Skeletal muscle tissue (tissue), 4 donors: Measurements from ENCODE around the gene OR10D3. TPM values are rescaled to one million over a fixed set of nuclear protein-coding genes. Genes with fewer than 3 reads are reported as not detected.

Source experiments
- H3K27ac ChIP-seq: one replicate; pipeline ENCODE4 v1.7.0; 2013; ENCODE audit warnings: mild to moderate bottlenecking, low read depth, low read length, inconsistent platforms
- H3K27me3 ChIP-seq, 3 donors: one replicate each; pipeline ENCODE4 v1.7.0; 2013; ENCODE audit warnings: low read length in 3 of 3; ENCODE audit not compliant: control insufficient read depth in 3 of 3, insufficient read depth in 3 of 3
- H3K36me3 ChIP-seq, 3 donors: one replicate each; pipeline ENCODE4 v1.7.0; 2013; ENCODE audit warnings: low read length in 3 of 3; ENCODE audit not compliant: control insufficient read depth in 3 of 3, insufficient read depth in 3 of 3
- H3K4me1 ChIP-seq, 3 donors: one replicate each; pipeline ENCODE4 v1.7.0; 2013; ENCODE audit warnings: low read length in 3 of 3, mild to moderate bottlenecking in 3 of 3; ENCODE audit not compliant: control insufficient read depth in 3 of 3, insufficient read depth in 3 of 3
- H3K4me3 ChIP-seq, 3 donors: one replicate each; pipeline ENCODE4 v1.7.0; 2013; ENCODE audit warnings: low read length in 3 of 3
- H3K9ac ChIP-seq, 3 donors: one replicate each; pipeline ENCODE4 v1.7.0; 2013; ENCODE audit warnings: low read length in 3 of 3, mild to moderate bottlenecking in 3 of 3, moderate library complexity in 2 of 3, low read depth in 1 of 3
- H3K9me3 ChIP-seq, 3 donors: one replicate each; pipeline ENCODE4 v1.7.0; 2013; ENCODE audit warnings: low read length in 3 of 3; ENCODE audit not compliant: control insufficient read depth in 3 of 3
- total RNA-seq: library from RNA; depleted of rRNA; stranded (reverse); fragments of >200 nt; gene quantifications from one replicate; pipeline ENCODE4 v1.2.3, GENCODE V29; 2014
- donor health status: Osteomylitis.

OR10D3 gene, protein sequence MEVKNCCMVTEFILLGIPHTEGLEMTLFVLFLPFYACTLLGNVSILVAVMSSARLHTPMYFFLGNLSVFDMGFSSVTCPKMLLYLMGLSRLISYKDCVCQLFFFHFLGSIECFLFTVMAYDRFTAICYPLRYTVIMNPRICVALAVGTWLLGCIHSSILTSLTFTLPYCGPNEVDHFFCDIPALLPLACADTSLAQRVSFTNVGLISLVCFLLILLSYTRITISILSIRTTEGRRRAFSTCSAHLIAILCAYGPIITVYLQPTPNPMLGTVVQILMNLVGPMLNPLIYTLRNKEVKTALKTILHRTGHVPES
- total RNA-seq = 0.52 TPM

DNA sequence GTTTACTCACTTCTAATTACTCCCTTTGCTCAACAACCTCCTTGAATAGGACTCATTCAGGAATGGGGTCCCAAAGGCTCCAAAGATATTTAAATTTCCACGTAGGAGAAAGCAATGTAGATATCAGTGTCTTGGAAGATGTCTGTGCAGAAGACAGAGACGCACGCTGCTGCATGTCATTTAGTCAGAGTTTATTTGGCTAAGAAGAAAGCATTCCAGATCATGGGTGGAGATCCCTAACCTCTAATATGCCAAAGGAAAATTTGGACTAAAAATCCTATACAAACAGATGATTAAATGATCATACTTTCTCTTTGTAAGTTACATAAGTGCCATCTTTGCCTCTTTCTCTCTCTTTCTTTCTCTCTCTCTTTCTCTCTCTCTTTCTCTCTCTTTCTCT lies at the start of gene OR10D3:
Gene OR10D3 (plus strand): TSS at position 278 of the 400 bp plus-strand sequence. CDS start 1,925 bp downstream, outside the sequence.
- no peaks in the 10 kb centered on the region for H3K36me3 ChIP-seq

DNA sequence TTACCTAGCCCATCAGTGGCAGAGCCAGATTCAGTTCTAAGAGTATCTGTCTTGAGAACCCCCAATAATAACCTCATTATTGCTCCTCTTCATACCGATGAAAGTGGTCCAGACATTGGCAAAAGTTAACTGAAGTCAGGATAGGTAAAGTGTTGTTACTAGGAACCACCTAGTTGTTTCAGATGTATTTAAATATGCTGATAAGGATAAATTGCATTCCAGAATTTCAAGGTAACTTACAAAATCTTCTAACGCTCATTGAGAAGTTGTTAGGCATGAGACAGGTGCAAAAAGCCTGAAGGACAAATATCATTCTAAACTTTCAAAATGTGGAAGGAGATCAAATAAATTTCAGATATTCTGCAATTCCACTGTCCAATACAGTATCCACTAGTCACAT lies 40.1 kb upstream of the OR10D3 start:
- no peaks in the 10 kb centered on the region for H3K9me3 ChIP-seq
- no peaks in the 10 kb centered on the region for H3K4me1 ChIP-seq
- no peak overlapping the region for H3K27ac ChIP-seq
- no peak overlapping the region for H3K9ac ChIP-seq
- no peaks in the 10 kb centered on the region for H3K27me3 ChIP-seq
- H3K36me3 ChIP-seq = peaks cover 6 to 26% (median 16%) of the 10 kb centered on the region in 3 donors
- no peak overlapping the region for H3K4me3 ChIP-seq

More for the DNA sequence above, at the start of gene OR10D3:
- Histone ChIP-seq H3K9ac (no peak within 1 kb of the TSS), H3K27ac (no peak within 1 kb of the TSS), H3K4me3 (no peak within 1 kb of the TSS), H3K4me1 (no peaks in the 10 kb centered on the region), H3K9me3 (no peaks in the 10 kb centered on the region), H3K27me3 (no peaks in the 10 kb centered on the region)

DNA sequence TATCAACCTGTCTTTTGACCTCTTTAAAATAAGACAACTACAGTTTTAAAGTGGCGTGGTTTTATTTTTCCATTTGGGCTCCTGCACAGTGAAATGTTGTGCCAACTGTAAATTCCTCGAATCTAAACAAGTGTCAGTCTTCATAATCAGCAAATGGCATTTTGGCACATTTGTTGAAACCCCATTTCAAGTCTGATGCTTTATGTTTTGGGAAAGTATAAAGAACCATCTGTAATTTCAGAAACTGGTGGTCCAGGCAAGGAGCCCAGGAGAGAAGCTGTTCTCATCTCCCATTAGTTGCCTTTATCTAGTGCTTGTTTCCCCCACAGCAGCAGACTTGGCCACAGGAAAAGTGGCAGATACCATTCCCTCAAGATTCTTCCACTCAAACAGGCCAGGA lies 35.2 kb upstream of the OR10D3 start:
- Histone ChIP-seq H3K4me3 (no peak overlapping the region), H3K4me1 (no peaks in the 10 kb centered on the region), H3K9me3 (no peaks in the 10 kb centered on the region), H3K9ac (no peak overlapping the region), H3K36me3 (peaks cover 0 to 13% (median 10%) of the 10 kb centered on the region in 3 donors), H3K27me3 (no peaks in the 10 kb centered on the region), H3K27ac (no peak overlapping the region)

DNA sequence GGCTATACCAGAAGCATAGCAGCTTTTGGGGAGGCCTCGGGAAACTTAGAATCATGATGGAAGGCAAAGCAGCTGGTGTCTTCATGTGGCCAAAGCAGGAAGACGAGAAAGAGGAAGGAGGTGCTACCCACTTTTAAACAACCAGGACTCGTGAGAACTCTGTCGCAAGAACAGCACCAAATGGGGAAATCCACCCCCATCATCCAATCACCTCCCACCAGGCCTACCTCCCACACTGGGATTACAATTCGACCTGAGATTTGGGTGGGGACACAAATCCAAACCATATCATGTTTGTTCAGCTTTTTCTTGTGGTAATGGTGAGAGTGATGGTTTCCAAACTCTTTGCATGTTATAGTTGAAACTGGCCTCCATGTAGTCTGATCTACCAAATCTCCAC lies 32.5 kb upstream of the OR10D3 start:
- Histone ChIP-seq H3K9ac (no peak overlapping the region), H3K36me3 (peaks cover 0 to 8% (median 6%) of the 10 kb centered on the region in 3 donors), H3K4me3 (no peak overlapping the region), H3K27me3 (no peaks in the 10 kb centered on the region), H3K27ac (no peak overlapping the region), H3K4me1 (no peaks in the 10 kb centered on the region), H3K9me3 (no peaks in the 10 kb centered on the region)

DNA sequence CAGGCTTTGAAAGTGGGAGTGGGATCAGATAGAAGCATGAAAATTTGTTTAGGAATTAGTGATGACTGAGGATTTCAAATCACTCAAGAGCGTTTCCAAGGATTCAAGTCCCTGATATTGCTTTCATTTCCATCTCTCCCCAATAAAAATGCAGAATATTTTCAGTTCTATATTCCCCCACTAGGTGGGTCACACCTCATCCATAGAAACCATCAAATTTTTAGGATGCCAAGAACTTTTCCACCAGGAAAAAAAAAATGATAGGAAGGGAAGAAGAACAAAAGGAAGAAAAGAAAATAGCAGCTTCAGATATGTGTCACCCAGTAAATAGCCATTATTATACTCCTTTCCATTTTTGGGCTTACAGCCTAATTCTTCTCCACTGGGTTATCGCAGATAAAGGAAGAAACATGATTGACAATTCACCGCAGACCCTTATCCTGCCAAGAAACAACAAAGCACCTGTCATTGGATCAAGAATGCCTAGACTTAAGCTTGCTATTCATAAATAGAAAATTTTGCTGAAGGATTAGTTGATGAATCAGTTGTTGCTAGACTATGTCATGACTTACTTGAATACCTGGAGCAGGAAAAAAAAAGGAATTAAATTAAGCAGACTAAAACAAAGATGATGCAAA lies 30.3 kb upstream of the OR10D3 start:
- Histone ChIP-seq H3K9ac (no peak overlapping the region), H3K27ac (no peak overlapping the region), H3K9me3 (no peaks in the 10 kb centered on the region), H3K4me1 (no peaks in the 10 kb centered on the region), H3K27me3 (no peaks in the 10 kb centered on the region), H3K36me3 (no peaks in the 10 kb centered on the region), H3K4me3 (no peak overlapping the region)

DNA sequence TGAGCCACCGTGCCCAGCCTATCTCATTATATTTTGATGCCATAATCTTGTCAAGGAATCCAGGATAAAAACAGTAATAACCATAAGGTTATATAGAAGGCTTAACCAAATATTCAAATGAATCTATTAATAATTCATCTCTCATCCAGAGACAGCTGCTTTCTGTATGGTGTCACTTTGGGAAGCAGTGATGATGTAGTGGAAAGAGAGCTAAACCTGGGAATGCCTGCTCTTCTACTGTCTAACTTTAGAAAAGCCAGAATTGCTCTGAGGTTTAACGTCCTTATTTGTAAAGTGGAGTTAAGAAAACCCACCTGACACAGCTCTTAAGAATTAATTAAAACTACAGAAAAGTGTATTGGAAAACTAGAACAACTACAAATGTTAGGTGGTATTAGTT lies 29.3 kb upstream of the OR10D3 start:
- Histone ChIP-seq H3K36me3 (no peaks in the 10 kb centered on the region), H3K9me3 (no peaks in the 10 kb centered on the region), H3K4me3 (no peak overlapping the region), H3K9ac (no peak overlapping the region), H3K4me1 (no peaks in the 10 kb centered on the region), H3K27ac (no peak overlapping the region), H3K27me3 (peaks cover 0 to under 1% (median 0%) of the 10 kb centered on the region in 3 donors)

DNA sequence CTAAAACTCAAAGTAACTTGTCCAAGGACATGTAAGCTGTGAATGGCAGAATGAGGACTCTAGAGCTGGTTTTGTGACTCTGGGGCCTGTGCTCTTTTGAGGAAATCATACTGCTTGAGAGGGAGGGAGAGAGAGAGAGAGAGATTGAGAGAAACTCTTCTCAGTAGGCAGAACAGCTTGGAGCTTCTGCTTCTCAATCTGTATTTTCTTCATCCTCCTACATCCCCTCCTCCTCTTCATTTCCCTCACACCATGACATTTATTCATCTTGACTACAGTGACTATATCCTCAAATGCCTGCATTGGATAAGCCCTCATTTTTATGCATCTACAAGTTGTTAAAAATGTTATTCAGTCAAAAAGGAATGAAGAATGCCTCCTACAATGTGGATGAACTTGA lies 23.7 kb upstream of the OR10D3 start:
- Histone ChIP-seq H3K4me3 (no peak overlapping the region), H3K27ac (no peak overlapping the region), H3K27me3 (peaks cover 0 to 2% (median 0%) of the 10 kb centered on the region in 3 donors), H3K9ac (no peak overlapping the region), H3K9me3 (no peaks in the 10 kb centered on the region), H3K36me3 (no peaks in the 10 kb centered on the region), H3K4me1 (no peaks in the 10 kb centered on the region)

DNA sequence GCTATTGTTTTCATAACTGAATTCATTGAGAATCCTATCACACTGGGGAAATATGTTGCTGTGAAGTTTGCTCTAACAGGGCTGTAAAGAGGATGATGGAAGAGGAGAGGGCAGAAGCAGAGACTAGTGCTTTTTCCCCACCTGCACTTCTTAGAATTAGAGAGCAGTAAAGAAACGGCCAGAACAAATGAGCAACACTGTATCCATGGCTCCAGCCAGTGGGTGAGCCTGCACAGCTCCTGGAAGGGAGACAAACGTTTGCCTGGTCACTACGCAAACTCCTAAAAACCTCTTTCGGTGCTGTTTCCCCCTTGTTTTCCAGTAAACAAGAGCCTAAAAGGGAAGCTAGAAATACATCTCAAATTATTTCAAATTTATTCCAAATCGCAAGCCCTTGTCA lies 22.2 kb upstream of the OR10D3 start:
- Histone ChIP-seq H3K4me3 (no peak overlapping the region), H3K9me3 (no peaks in the 10 kb centered on the region), H3K36me3 (no peaks in the 10 kb centered on the region), H3K9ac (no peak overlapping the region), H3K4me1 (no peaks in the 10 kb centered on the region), H3K27ac (no peak overlapping the region), H3K27me3 (peaks cover 0 to 2% (median 0%) of the 10 kb centered on the region in 3 donors)

DNA sequence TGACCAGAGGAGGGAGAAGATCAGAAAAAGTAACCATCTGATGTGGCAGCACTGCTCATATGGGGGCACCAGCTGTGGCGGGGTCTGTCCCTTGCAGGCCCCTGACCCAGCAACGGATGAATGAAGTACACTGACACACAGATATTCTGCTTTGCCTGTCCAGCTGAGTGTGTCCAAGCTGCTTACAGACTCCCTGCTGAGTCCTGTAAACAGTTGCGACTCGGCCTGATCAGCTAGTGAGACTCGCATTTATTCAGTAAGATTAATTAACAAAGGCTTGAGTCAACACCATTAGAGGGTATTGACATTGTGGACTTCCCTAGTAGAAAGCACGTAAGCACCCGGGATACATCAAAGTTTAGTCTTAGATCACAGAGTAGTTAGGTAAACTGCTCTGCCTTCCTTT lies 15.3 kb upstream of the OR10D3 start:
- Histone ChIP-seq H3K27ac (no peak overlapping the region), H3K4me1 (no peaks in the 10 kb centered on the region), H3K36me3 (no peaks in the 10 kb centered on the region), H3K9me3 (no peaks in the 10 kb centered on the region), H3K9ac (no peak overlapping the region), H3K27me3 (no peaks in the 10 kb centered on the region), H3K4me3 (no peak overlapping the region)

DNA sequence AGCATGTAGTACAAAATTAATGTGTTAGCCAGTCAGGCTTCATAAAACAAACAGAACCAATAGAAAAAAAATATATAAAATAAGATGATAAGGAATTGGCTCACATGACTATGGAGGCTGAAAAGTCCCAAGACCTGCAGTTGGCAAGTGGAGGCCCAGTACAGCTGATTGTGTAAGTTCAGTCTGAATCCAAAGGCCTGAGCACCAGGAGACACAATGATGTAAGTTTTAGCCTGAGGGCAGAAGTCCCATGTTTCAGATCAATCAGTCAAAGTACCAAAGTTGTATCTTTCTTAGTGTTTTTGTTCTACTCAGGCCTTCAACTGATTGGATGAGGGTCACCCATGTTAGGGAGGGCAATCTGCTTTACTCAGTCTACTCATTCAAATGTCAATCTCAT lies 14.3 kb upstream of the OR10D3 start:
- Histone ChIP-seq H3K9me3 (no peaks in the 10 kb centered on the region), H3K4me1 (no peaks in the 10 kb centered on the region), H3K27me3 (no peaks in the 10 kb centered on the region), H3K9ac (no peak overlapping the region), H3K36me3 (no peaks in the 10 kb centered on the region), H3K4me3 (no peak overlapping the region), H3K27ac (no peak overlapping the region)
